ENCODE data around the gene DMRTB1.

Gene DMRTB1

DNA sequence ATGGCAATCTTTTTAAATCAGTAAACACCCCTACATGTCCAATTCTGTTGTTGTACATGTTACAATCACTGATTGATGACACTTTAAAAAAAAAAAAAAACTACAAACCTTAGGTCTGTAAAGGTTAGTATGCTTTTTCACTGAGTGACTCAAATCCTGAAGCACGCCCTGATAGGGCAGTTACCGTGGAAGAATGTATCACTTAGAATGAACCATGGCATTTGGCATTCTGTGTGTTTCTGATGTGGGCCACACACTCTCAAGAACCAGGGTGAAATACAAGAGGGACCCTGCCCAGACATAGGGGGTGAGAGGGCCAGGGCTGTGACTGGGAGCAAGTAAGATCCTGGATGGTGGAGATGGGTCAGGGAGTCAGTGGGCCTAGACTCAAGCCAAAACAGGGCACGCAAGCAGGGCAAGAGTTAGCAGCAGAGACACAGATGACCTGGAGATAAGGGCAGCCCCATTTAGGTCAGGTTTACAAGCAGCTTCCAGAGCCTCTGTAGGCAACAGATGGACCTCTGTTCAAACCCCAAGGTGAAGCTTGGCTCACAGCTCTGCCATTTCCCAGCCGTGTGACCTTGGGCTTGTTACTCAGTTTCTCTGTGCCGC, 47.6 kb upstream of the DMRTB1 start:
- no peaks in the 10 kb centered on the region for H3K36me3 ChIP-seq (ENCODE audit: control insufficient read depth in 1 of 2, insufficient read depth in 2 of 2, low read depth in 1 of 2, low read length in 2 of 2)
- H3K14ac ChIP-seq (ENCODE audit: low read length in 2 of 2), result peak overlapping the region in 1 of 2 experiments; percentile 49
- peak overlapping the region in 1 of 2 experiments; percentile 17 for H3K18ac ChIP-seq (ENCODE audit: low read depth in 1 of 2, low read length in 2 of 2)
- H2BK5ac ChIP-seq (ENCODE audit: low read depth, low read length, poor library complexity, severe bottlenecking), result no peak overlapping the region
- H3K4me3 ChIP-seq (ENCODE audit: insufficient read depth in 1 of 2, low read depth in 1 of 2, low read length in 2 of 2), result no peak overlapping the region
- peak overlapping the region; percentile 35 for H4K91ac ChIP-seq (ENCODE audit: low read length)
- H2AK5ac ChIP-seq (ENCODE audit: low read length, severe bottlenecking), result peak overlapping the region; percentile 95
- peaks cover 0 to 25% of the 10 kb centered on the region in 2 experiments for H3K27me3 ChIP-seq (ENCODE audit: control insufficient read depth in 1 of 2, insufficient read depth in 1 of 2, low read length in 2 of 2)
- peak overlapping the region; percentile 39 for H2BK120ac ChIP-seq (ENCODE audit: low read depth, low read length)
- H4K8ac ChIP-seq (ENCODE audit: low read length), result peak overlapping the region; percentile 40
- no peak overlapping the region for H2BK15ac ChIP-seq (ENCODE audit: low read depth, poor library complexity, severe bottlenecking)
- H3K27ac ChIP-seq (ENCODE audit: low read length, poor library complexity, severe bottlenecking), result peak overlapping the region; percentile 6
- H2AFZ ChIP-seq (ENCODE audit: low read depth, low read length), result no peak overlapping the region
- H3K79me1 ChIP-seq (replicated peaks; ENCODE audit: low read length, poor library complexity, severe bottlenecking), result no peaks in the 10 kb centered on the region
- H3K23ac ChIP-seq (ENCODE audit: low read length in 2 of 2), result no peak overlapping the region
- H3K9ac ChIP-seq (ENCODE audit: low read length), result no peak overlapping the region
- DNase-seq, result no peak
- H3K4me2 ChIP-seq (ENCODE audit: low read length, poor library complexity, severe bottlenecking), result no peak overlapping the region
- H3K9me3 ChIP-seq (ENCODE audit: control insufficient read depth, low read length), result no peaks in the 10 kb centered on the region
- 91% methylated on average over 5 of the region's 5 CpGs for WGBS
- H2BK12ac ChIP-seq (ENCODE audit: low read length in 2 of 2), result peak overlapping the region in 1 of 2 experiments; percentile 29
- H3K4me1 ChIP-seq (ENCODE audit: control insufficient read depth, insufficient read depth, low read depth, low read length), result peaks cover 29% of the 10 kb centered on the region
- peak overlapping the region in 1 of 2 experiments; percentile 41 for H3K4ac ChIP-seq (ENCODE audit: low read depth in 1 of 2, low read length in 2 of 2)

DNA sequence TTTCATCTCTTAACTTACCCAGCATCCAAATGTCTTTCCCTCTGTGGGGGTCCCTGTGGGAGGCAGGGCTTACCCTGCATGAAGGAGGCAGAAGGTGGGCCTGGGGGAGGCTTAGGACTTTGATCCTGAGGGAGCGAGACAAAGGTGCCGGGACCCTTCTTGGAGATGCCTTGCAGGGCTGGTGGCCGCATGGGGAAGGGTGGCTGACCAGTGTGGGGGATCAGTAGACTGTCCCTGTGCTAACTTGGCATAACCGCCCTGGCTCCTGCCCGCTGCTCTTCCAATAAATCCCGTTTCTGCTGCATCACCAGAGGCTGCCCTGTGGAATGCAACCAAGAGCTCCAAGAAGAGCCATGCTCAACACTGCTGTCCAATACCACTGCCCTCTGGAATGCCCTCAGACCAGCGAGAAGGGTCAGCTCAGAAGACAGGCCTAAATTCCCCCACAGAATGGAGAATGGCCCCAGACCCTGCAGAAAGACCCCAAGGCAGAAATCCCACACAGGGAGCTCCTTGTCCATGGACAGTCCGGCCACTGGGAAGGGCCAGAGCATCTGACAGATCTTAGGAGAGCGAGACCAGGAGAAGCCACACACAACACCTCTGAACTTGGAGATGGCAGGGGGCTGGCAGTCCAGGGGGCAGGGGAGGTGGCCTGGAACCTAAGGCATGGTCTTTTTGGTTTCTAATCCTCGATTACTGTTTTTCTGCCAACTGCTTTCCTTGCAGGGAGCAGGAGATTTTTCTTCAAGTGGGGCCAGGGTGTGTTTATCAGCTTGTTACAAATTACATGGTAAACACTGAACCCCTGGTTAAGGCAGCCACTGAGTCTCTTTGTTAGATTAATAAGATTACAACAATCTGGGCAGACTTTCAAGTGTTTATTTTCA, 46.7 kb upstream of the DMRTB1 start:
- no peak overlapping the region for H3K23ac ChIP-seq (ENCODE audit: low read length in 2 of 2)
- H2BK15ac ChIP-seq (ENCODE audit: low read depth, poor library complexity, severe bottlenecking), result no peak overlapping the region
- peak overlapping the region; percentile 24 to 93 for H2BK12ac ChIP-seq (ENCODE audit: low read length in 2 of 2)
- peak overlapping the region; percentile 67 for H4K8ac ChIP-seq (ENCODE audit: low read length)
- H3K4me2 ChIP-seq (ENCODE audit: low read length, poor library complexity, severe bottlenecking), result no peak overlapping the region
- H3K14ac ChIP-seq (ENCODE audit: low read length in 2 of 2), result peak overlapping the region in 1 of 2 experiments; percentile 83
- no peak overlapping the region for H3K4me3 ChIP-seq (ENCODE audit: insufficient read depth in 1 of 2, low read depth in 1 of 2, low read length in 2 of 2)
- H2AFZ ChIP-seq (ENCODE audit: low read depth, low read length), result peak overlapping the region; percentile 14
- no peak overlapping the region for H4K91ac ChIP-seq (ENCODE audit: low read length)
- H3K27me3 ChIP-seq (ENCODE audit: control insufficient read depth in 1 of 2, insufficient read depth in 1 of 2, low read length in 2 of 2), result peaks cover 0 to 25% of the 10 kb centered on the region in 2 experiments
- peaks cover 35% of the 10 kb centered on the region for H3K4me1 ChIP-seq (ENCODE audit: control insufficient read depth, insufficient read depth, low read depth, low read length)
- H3K79me1 ChIP-seq (replicated peaks; ENCODE audit: low read length, poor library complexity, severe bottlenecking), result no peaks in the 10 kb centered on the region
- no peaks in the 10 kb centered on the region for H3K9me3 ChIP-seq (ENCODE audit: control insufficient read depth, low read length)
- H2AK5ac ChIP-seq (ENCODE audit: low read length, severe bottlenecking), result peak overlapping the region; percentile 95
- peak overlapping the region in 1 of 2 experiments; percentile 26 for H3K4ac ChIP-seq (ENCODE audit: low read depth in 1 of 2, low read length in 2 of 2)
- H2BK5ac ChIP-seq (ENCODE audit: low read depth, low read length, poor library complexity, severe bottlenecking), result peak overlapping the region; percentile 86
- peak overlapping the region; percentile 21 for H3K9ac ChIP-seq (ENCODE audit: low read length)
- peak overlapping the region; percentile 17 to 66 for H3K18ac ChIP-seq (ENCODE audit: low read depth in 1 of 2, low read length in 2 of 2)
- WGBS, result 87% methylated on average over 10 of the region's 10 CpGs
- no peaks in the 10 kb centered on the region for H3K36me3 ChIP-seq (ENCODE audit: control insufficient read depth in 1 of 2, insufficient read depth in 2 of 2, low read depth in 1 of 2, low read length in 2 of 2)
- peak; percentile 12 for DNase-seq
- no peak overlapping the region for H2BK120ac ChIP-seq (ENCODE audit: low read depth, low read length)
- peak overlapping the region; percentile 94 for H3K27ac ChIP-seq (ENCODE audit: low read length, poor library complexity, severe bottlenecking)

DNA sequence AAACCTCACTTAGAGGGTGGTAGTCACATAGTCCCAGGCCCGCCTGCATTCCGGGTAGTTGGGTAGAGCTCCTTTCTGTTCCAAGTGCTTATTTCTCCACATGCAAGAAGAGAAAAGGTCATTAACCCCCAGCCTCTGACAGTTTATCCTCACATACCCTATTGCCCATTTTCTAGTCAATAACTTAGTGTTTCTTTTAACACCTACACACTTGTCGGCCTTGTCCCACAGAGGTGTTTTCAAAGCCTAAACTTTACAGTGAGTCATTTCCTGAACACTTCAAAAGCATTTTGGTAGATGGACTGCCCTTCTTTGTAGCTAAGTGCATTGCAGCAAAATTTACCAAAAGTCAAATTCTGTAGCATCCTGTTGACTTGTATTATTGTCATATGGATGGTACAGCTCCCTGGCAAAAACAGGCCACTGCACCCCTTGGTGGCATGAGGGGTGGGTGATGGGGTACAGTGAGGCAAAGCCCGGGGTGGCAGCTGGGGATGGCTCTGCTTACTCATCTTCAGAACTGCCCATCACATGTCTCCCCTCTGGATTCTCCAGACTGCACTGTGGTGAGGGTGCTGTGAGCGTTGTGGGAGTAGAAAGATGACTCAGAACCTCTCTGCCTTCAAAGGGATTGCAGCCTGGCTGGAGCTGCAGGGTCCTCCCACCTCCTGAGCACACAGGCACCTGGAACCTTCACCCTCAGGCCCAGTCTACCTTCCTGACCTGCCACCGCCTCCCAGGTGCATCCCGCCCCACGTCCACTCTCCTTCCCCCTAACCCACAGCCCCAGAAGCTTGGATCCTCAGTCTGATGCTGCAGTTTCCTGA, 45.8 kb upstream of the DMRTB1 start:
- no peak overlapping the region for H3K4me2 ChIP-seq (ENCODE audit: low read length, poor library complexity, severe bottlenecking)
- H4K8ac ChIP-seq (ENCODE audit: low read length), result no peak overlapping the region
- peak overlapping the region; percentile 21 for H3K9ac ChIP-seq (ENCODE audit: low read length)
- H3K36me3 ChIP-seq (ENCODE audit: control insufficient read depth in 1 of 2, insufficient read depth in 2 of 2, low read depth in 1 of 2, low read length in 2 of 2), result no peaks in the 10 kb centered on the region
- 28% methylated on average over 8 of the region's 8 CpGs for WGBS
- H3K79me1 ChIP-seq (replicated peaks; ENCODE audit: low read length, poor library complexity, severe bottlenecking), result no peaks in the 10 kb centered on the region
- no peak overlapping the region for H4K91ac ChIP-seq (ENCODE audit: low read length)
- no peak overlapping the region for H2AK5ac ChIP-seq (ENCODE audit: low read length, severe bottlenecking)
- H3K4me3 ChIP-seq (ENCODE audit: insufficient read depth in 1 of 2, low read depth in 1 of 2, low read length in 2 of 2), result no peak overlapping the region
- no peak overlapping the region for H2AFZ ChIP-seq (ENCODE audit: low read depth, low read length)
- H2BK15ac ChIP-seq (ENCODE audit: low read depth, poor library complexity, severe bottlenecking), result no peak overlapping the region
- H3K4me1 ChIP-seq (ENCODE audit: control insufficient read depth, insufficient read depth, low read depth, low read length), result peaks cover 35% of the 10 kb centered on the region
- peak overlapping the region in 1 of 2 experiments; percentile 72 for H2BK12ac ChIP-seq (ENCODE audit: low read length in 2 of 2)
- H2BK5ac ChIP-seq (ENCODE audit: low read depth, low read length, poor library complexity, severe bottlenecking), result peak overlapping the region; percentile 33
- H3K18ac ChIP-seq (ENCODE audit: low read depth in 1 of 2, low read length in 2 of 2), result peak overlapping the region in 1 of 2 experiments; percentile 80
- peaks cover 0 to 30% of the 10 kb centered on the region in 2 experiments for H3K27me3 ChIP-seq (ENCODE audit: control insufficient read depth in 1 of 2, insufficient read depth in 1 of 2, low read length in 2 of 2)
- DNase-seq, result peak; percentile 90
- H3K27ac ChIP-seq (ENCODE audit: low read length, poor library complexity, severe bottlenecking), result peak overlapping the region; percentile 94
- no peak overlapping the region for H3K14ac ChIP-seq (ENCODE audit: low read length in 2 of 2)
- H3K9me3 ChIP-seq (ENCODE audit: control insufficient read depth, low read length), result no peaks in the 10 kb centered on the region
- no peak overlapping the region for H3K4ac ChIP-seq (ENCODE audit: low read depth in 1 of 2, low read length in 2 of 2)
- H3K23ac ChIP-seq (ENCODE audit: low read length in 2 of 2), result no peak overlapping the region
- H2BK120ac ChIP-seq (ENCODE audit: low read depth, low read length), result no peak overlapping the region
